ENCODE results near the gene ANKMY1.

- TF ChIP-seq POLR2A (IDR thresholded peaks at IDR 0.05; ENCODE audit: low read depth) (no peak), CTCF (IDR thresholded peaks at IDR 0.05) (no peak), POLR2AphosphoS5 (IDR thresholded peaks at IDR 0.05) (no peak)
Measured at GRCh38 chr2:240528406-240529040, 29.3 kb downstream of the ANKMY1 start.
